B cell (primary cell): ENCODE results near the gene MRPS15.

Experiments used
- CTCF ChIP-seq: fragments of 200-600 bp; IDR thresholded peaks from one replicate; pipeline ENCODE4 v1.8.0; 2022; ENCODE audit warnings: antibody characterized with exemption, mild to moderate bottlenecking
- EZH2 ChIP-seq: IDR thresholded peaks from 2 replicates; pipeline ENCODE4 v1.6.1; 2012; ENCODE audit warnings: borderline replicate concordance, low read depth, mild to moderate bottlenecking, moderate library complexity, low read length; ENCODE audit not compliant: insufficient read depth, poor library complexity, severe bottlenecking

- TF ChIP-seq CTCF = no peak
- no peak for TF ChIP-seq EZH2
Measured at GRCh38 chr1:36411674-36412648, 52.2 kb downstream of the MRPS15 start.
